K562 (cell line): Measurements from ENCODE around the gene PTPRM. TPM values are rescaled to one million over a fixed set of nuclear protein-coding genes. Genes with fewer than 3 reads are reported as not detected.

ENCODE experiments used
- CHD7 ChIP-seq: fragments of 200-600 bp; sonication (generic); IDR thresholded peaks from one replicate; pipeline ENCODE4 v1.6.1; 2012; ENCODE audit warnings: mild to moderate bottlenecking, low read depth, low read length, inconsistent platforms
- STAT5A ChIP-seq: IDR thresholded peaks from 2 replicates; pipeline ENCODE4 v1.6.1; 2012; ENCODE audit warnings: low read length, inconsistent platforms, borderline replicate concordance
- TFAP4 ChIP-seq: sonication (generic); formaldehyde crosslinking; IDR thresholded peaks from 2 replicates; pipeline ENCODE4 v1.8.0; 2022; ENCODE audit warnings: missing genetic modification reagents, mild to moderate bottlenecking, moderate library complexity, borderline replicate concordance
- ZBTB5 ChIP-seq: fragments of 450-650 bp; IDR thresholded peaks from 2 replicates; pipeline ENCODE4 v1.6.1; 2017; ENCODE audit warnings: antibody characterized with exemption
- ZC3H8 ChIP-seq: fragments of 450-650 bp; IDR thresholded peaks from 2 replicates; pipeline ENCODE4 v1.6.1; 2017
- ZFPM2 ChIP-seq: fragments of 250-450 bp; sonication (Bioruptor Pico); IDR thresholded peaks from 2 replicates; pipeline ENCODE4 v1.5.1; 2022; ENCODE audit warnings: mild to moderate bottlenecking
- ZNF584 ChIP-seq: fragments of 200-800 bp; sonication (Bioruptor generic); IDR thresholded peaks from 2 replicates; pipeline ENCODE4 v1.6.1; 2016; ENCODE audit warnings: low read depth, mild to moderate bottlenecking, missing genetic modification characterization, missing compliant biosample characterization
- ZNF644 ChIP-seq: fragments of 200-800 bp; sonication (Bioruptor generic); IDR thresholded peaks from 2 replicates; pipeline ENCODE4 v1.6.1; 2016; ENCODE audit warnings: low read depth, missing genetic modification characterization, missing compliant biosample characterization
- ZNF75A ChIP-seq: fragments of 450-650 bp; formaldehyde crosslinking; IDR thresholded peaks from 2 replicates; pipeline ENCODE4 v1.4.0; 2020; ENCODE audit warnings: mild to moderate bottlenecking
- polyA plus RNA-seq, 8 experiments: library from polyadenylated mRNA; depleted of rRNA in 4 of 8; stranded (reverse) in 5 of 8; unstranded in 3 of 8; fragments of >200 nt; fragmentation: Nextera tagmentation in 2 of 8; fragmentation: Illumina TruSeq in 1 of 8; extraction: Ambion mirVana in 2 of 8; extraction: Trizol in 1 of 8; gene quantifications; 2 replicates each; pipeline versions ENCODE4 v1.2.1 to v1.2.3, GENCODE V29; 2011 to 2014; ENCODE audit warnings: inconsistent platforms in 1 of 8, missing spikeins in 1 of 8
- total RNA-seq, 7 experiments: library from RNA; depleted of rRNA in 6 of 7; stranded (reverse); fragments of >200 nt in 6 of 7; fragmentation: Illumina TruSeq in 2 of 7; extraction: Trizol in 2 of 7; gene quantifications; 2 replicates each; pipeline versions ENCODE4 v1.2.1 to v1.2.3, GENCODE V29; 2011 to 2021; ENCODE audit warnings: low replicate concordance in 1 of 7

The PTPRM gene
- total and polyA plus RNA-seq, 9 of the 15 experiments (the other 6 are each of a cell fraction or from before 2014, with no cell fraction given): 0.03 to 0.16 (median 0.08) TPM; not detected in 3

- TF ChIP-seq CHD7: no peak
- no peak for TF ChIP-seq ZC3H8
- no peak for TF ChIP-seq ZBTB5
- TF ChIP-seq ZNF75A: no peak
- no peak for TF ChIP-seq ZNF644 (tag)
- TF ChIP-seq STAT5A: no peak
- TF ChIP-seq ZFPM2 (CRISPR knock-in tag): no peak
- TF ChIP-seq TFAP4 (CRISPR knock-in tag): no peak
- TF ChIP-seq ZNF584: no peak
These were observed 795.7 kb downstream of the PTPRM start (continued) for GRCh38 chr18:8362863-8363262.
